ENCODE data around the gene GSS. TPM values are rescaled to one million over a fixed set of nuclear protein-coding genes. Genes with fewer than 3 reads are reported as not detected.

Gene GSS
- total RNA-seq, 1 experiment from 2014 or later, result 110 TPM

DNA sequence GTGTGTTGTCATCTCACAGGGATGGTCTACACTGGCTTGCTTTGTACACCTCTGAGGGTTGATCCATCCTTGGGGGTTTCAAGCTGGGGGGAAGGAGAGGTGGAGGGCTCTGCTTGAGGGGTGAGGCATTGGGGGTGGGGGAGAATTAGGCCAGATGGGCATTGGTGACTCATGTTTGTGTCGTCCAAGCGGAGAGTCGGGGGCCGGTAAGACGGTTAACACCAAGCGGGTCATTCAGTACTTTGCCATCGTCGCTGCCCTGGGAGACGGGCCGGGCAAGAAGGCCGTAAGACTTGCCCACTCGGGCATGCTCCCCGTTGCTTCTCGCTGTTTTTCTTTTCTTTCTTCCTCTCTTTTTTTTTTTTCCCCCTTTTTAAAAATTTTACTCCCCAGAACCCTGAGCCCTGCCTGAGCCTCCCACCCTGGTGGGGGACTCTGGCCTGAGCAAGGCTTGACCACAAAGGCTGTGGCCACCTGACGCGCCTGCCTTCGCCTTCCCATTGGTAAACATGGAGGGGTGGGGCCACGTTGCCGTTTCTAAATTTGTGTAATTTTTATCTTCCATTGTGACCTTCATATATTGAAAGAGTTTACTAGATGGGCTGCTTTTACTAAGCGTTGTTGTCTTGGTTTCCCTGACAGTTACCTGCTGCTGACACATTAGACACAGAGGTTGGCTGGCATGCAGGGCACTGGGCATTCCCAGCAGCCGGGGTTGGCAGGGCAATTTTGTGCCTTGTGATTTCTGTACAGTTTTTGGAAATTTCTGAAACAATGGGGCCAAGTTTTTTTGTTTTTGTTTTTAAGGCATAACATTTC, 26.9 kb upstream of the GSS start:
- Mint-ChIP-seq H3K27me3 (ENCODE audit: unreplicated experiment) (peaks cover 40% of the 10 kb centered on the region), H3K9me3 (ENCODE audit: low read depth, unreplicated experiment) (no peaks in the 10 kb centered on the region), H3K4me1 (ENCODE audit: low read depth, unreplicated experiment) (peaks cover 18% of the 10 kb centered on the region), H3K4me3 (ENCODE audit: low read depth, unreplicated experiment) (no peak overlapping the region), H3K27ac (ENCODE audit: unreplicated experiment) (no peak overlapping the region), H3K36me3 (ENCODE audit: insufficient read depth, unreplicated experiment) (peaks cover 27% of the 10 kb centered on the region)
- BruUV-seq (replicated peaks), result no TSS peak
- no peak for DNase-seq
- intact Hi-C loops (cut with micrococcal nuclease; ENCODE audit: unreplicated experiment), result no loop called here
- CTCF ChIA-PET, result no interaction called here
- TF ChIP-seq, protein P1, sequence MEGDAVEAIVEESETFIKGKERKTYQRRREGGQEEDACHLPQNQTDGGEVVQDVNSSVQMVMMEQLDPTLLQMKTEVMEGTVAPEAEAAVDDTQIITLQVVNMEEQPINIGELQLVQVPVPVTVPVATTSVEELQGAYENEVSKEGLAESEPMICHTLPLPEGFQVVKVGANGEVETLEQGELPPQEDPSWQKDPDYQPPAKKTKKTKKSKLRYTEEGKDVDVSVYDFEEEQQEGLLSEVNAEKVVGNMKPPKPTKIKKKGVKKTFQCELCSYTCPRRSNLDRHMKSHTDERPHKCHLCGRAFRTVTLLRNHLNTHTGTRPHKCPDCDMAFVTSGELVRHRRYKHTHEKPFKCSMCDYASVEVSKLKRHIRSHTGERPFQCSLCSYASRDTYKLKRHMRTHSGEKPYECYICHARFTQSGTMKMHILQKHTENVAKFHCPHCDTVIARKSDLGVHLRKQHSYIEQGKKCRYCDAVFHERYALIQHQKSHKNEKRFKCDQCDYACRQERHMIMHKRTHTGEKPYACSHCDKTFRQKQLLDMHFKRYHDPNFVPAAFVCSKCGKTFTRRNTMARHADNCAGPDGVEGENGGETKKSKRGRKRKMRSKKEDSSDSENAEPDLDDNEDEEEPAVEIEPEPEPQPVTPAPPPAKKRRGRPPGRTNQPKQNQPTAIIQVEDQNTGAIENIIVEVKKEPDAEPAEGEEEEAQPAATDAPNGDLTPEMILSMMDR (IDR thresholded peaks at IDR 0.05; ENCODE audit: unreplicated experiment), result no peak

- TF ChIP-seq, protein P1 (IDR thresholded peaks at IDR 0.05; ENCODE audit: unreplicated experiment), result no peak
- DNase-seq, result no peak
- H3K27ac Mint-ChIP-seq (ENCODE audit: unreplicated experiment), result no peak overlapping the region
- peaks cover 14% of the 10 kb centered on the region for H3K36me3 Mint-ChIP-seq (ENCODE audit: insufficient read depth, unreplicated experiment)
- no TSS peak for BruUV-seq (replicated peaks)
- peaks cover 41% of the 10 kb centered on the region for H3K27me3 Mint-ChIP-seq (ENCODE audit: unreplicated experiment)
- H3K9me3 Mint-ChIP-seq (ENCODE audit: low read depth, unreplicated experiment), result no peaks in the 10 kb centered on the region
- peaks cover 17% of the 10 kb centered on the region for H3K4me1 Mint-ChIP-seq (ENCODE audit: low read depth, unreplicated experiment)
- no peak overlapping the region for H3K4me3 Mint-ChIP-seq (ENCODE audit: low read depth, unreplicated experiment)
- intact Hi-C loops (cut with micrococcal nuclease; ENCODE audit: unreplicated experiment), result no loop called here
- CTCF ChIA-PET, result no interaction called here
Measured at GRCh38 chr20:34980543-34981233, 25.1 kb upstream of the GSS start.

GRCh38 chr20:34979366-34980153, 24.0 kb upstream of the GSS start:
- no peak overlapping the region for H3K4me3 Mint-ChIP-seq (ENCODE audit: low read depth, unreplicated experiment)
- peaks cover 8% of the 10 kb centered on the region for H3K4me1 Mint-ChIP-seq (ENCODE audit: low read depth, unreplicated experiment)
- H3K27me3 Mint-ChIP-seq (ENCODE audit: unreplicated experiment), result peaks cover 39% of the 10 kb centered on the region

More at GRCh38 chr20:34979366-34980153, 24.0 kb upstream of the GSS start:
- CTCF ChIA-PET, result no interaction called here
- H3K27ac Mint-ChIP-seq (ENCODE audit: unreplicated experiment), result no peak overlapping the region
- intact Hi-C loops (cut with micrococcal nuclease; ENCODE audit: unreplicated experiment), result no loop called here
- H3K36me3 Mint-ChIP-seq (ENCODE audit: insufficient read depth, unreplicated experiment), result peaks cover 5% of the 10 kb centered on the region
- H3K9me3 Mint-ChIP-seq (ENCODE audit: low read depth, unreplicated experiment), result no peaks in the 10 kb centered on the region
- TF ChIP-seq, protein P1 (IDR thresholded peaks at IDR 0.05; ENCODE audit: unreplicated experiment), result no peak
- DNase-seq, result no peak
- BruUV-seq (replicated peaks), result no TSS peak
